C4-2B (cell line): Measurements from ENCODE around the gene ZNRF3.

ENCODE experiments used
- H3K27ac ChIP-seq: fragments of 450-650 bp; 2 replicates; pipeline ENCODE4 v1.5.1; 2017
- ZFX ChIP-seq: fragments of 450-650 bp; IDR thresholded peaks from 2 replicates; pipeline ENCODE4 v1.6.1; 2017
- TF ChIP-seq, protein P1 (sequence below): fragments of 450-650 bp; conservative IDR thresholded peaks from 2 replicates; pipeline ENCODE4 v1.5.1; 2017; ENCODE audit warnings: mild to moderate bottlenecking

ZNRF3 gene

DNA sequence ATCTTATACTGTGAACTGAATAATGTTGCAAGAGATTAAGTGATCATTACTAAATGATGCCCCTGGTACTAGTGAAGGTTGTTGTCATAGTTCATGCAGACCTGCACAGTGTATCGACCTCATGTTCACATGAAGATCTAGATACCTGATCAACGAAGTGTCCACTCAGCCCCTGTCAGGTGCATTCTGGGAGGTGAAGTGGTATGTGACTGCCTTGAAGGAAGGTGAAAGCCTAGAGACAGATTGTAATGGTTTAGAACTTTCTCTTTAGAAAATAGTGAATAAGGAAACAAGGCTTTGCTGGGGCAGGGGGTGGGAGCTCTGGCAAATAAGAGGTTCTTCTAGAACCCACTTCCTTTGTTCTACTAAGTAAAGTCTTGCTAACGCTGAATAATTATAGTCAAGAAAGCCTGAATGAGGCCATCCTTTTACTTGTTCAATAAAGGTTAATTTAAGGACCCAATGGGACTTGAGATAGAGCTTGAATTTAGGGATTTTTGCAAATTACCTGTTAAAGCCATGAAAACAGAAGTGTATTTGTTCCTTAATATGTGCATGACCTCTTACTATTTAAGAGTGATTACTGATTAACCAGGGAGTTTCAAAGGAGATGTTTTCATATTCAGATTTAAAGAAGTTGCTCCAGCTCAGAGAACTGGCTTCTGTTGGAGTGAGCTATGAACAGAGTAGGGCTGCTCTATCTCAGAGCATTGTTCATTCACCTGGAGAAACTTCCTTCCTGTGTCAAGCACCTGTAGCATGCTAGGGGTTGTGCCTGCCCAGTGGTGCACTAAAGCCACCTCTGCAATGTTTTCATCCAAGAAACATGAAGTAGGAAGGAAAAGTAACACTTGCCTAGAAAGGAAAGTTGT, 132.9 kb downstream of the ZNRF3 start:
- TF ChIP-seq, protein P1, sequence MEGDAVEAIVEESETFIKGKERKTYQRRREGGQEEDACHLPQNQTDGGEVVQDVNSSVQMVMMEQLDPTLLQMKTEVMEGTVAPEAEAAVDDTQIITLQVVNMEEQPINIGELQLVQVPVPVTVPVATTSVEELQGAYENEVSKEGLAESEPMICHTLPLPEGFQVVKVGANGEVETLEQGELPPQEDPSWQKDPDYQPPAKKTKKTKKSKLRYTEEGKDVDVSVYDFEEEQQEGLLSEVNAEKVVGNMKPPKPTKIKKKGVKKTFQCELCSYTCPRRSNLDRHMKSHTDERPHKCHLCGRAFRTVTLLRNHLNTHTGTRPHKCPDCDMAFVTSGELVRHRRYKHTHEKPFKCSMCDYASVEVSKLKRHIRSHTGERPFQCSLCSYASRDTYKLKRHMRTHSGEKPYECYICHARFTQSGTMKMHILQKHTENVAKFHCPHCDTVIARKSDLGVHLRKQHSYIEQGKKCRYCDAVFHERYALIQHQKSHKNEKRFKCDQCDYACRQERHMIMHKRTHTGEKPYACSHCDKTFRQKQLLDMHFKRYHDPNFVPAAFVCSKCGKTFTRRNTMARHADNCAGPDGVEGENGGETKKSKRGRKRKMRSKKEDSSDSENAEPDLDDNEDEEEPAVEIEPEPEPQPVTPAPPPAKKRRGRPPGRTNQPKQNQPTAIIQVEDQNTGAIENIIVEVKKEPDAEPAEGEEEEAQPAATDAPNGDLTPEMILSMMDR = no peak
- TF ChIP-seq ZFX = no peak
- no peak overlapping the region for H3K27ac ChIP-seq

- H3K27ac ChIP-seq = no peak overlapping the region
- TF ChIP-seq, protein P1 = no peak
- TF ChIP-seq ZFX = no peak
Observed at GRCh38 chr22:29018293-29019189, 135.2 kb downstream of the ZNRF3 start.

DNA sequence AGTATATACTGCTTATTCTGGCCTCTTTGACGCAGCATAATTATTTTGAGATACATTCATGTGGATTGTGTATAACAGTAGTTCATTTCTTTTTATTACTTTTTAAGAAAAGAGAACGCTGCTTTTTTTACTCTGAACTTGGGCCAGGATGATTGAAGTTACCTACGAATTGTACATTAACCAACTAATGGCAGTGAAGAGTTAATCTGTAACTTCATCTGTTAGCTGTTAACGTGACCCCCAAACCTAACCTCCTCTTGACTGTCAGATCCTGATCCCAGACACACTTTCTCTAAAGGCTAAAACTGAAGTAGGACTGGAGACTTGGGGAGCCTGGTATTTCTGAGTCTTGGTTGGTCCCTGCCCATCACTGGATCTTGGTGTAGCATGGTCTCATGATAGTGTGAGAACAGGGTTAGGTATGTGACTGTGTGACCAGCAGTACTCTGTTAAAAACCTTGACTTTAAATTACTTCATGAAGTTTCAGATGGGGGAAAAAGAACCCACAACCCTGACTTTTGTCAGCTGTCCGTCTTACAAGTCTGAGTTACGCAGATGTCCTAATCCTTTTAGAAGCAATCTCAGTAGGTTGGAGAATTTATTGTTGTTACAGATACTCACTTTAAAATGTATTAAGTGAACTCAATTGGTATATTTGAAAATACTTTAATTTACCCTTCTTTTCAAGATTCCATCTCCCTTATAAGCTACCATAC, 138.9 kb downstream of the ZNRF3 start:
- no peak overlapping the region for H3K27ac ChIP-seq
- TF ChIP-seq ZFX = no peak
- TF ChIP-seq, protein P1 = no peak

DNA sequence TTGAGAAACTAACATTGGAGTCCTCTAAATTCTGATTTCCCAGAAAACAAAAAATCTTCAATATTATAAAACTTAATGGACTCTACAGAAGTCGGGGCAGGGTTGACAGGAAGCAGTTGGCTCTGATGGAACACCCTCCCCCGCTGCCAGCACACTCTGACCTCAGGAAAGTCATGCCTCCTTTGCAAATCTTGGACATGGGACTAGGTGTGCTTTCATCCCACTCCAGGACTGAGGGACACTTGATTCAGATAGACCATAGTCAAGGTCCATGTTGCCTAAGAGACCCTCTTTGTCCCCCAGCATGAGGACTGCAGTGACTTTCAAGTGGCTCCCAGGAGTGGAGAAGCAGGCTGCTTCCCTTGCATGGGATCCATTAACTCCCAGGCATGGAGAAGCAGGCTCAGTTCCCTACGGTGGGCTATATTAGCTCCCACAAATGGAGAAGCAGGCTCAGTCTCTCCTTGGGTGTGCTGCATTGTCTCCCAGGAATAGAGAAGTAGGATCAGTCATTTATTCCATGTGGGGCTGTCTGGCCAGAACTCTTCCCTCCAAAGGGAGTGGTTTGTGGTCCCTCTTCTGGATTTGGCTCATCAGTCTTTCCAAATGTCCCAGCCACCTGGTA, 139.9 kb downstream of the ZNRF3 start:
- no peak for TF ChIP-seq ZFX
- TF ChIP-seq, protein P1 = no peak
- no peak overlapping the region for H3K27ac ChIP-seq

DNA sequence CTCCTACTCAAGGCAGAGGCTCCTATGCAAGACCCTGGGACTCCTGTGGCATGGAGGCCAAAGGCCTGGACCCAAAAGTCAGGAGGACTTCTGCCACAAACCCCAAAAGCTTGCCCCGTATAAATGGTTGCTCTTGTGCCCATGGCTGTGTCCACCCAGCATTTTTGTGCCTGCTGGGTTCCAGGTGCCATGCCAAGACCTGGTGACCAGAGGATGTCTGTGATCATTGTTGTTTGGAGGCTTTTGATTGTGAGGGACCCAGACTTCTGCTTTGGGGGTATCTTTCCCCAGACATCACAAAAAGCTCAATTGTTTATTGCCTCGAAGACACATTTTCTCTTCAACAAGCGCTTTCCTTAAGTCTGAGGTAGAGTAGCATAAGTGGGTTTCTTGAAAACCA, 143.2 kb downstream of the ZNRF3 start:
- H3K27ac ChIP-seq = no peak overlapping the region
- no peak for TF ChIP-seq ZFX
- TF ChIP-seq, protein P1 = no peak

GRCh38 chr22:29028468-29028867, 145.1 kb downstream of the ZNRF3 start:
- TF ChIP-seq, protein P1 = no peak
- no peak for TF ChIP-seq ZFX
- no peak overlapping the region for H3K27ac ChIP-seq
